GM12872 (cell line): Measurements from ENCODE around the gene DMD.

Source experiments
- TF ChIP-seq, protein P1 (sequence below): IDR thresholded peaks from 3 replicates; pipeline ENCODE4 v1.5.1; 2011; ENCODE audit warnings: low read depth, mild to moderate bottlenecking, low read length, moderate library complexity; ENCODE audit not compliant: insufficient read depth

DMD gene

DNA sequence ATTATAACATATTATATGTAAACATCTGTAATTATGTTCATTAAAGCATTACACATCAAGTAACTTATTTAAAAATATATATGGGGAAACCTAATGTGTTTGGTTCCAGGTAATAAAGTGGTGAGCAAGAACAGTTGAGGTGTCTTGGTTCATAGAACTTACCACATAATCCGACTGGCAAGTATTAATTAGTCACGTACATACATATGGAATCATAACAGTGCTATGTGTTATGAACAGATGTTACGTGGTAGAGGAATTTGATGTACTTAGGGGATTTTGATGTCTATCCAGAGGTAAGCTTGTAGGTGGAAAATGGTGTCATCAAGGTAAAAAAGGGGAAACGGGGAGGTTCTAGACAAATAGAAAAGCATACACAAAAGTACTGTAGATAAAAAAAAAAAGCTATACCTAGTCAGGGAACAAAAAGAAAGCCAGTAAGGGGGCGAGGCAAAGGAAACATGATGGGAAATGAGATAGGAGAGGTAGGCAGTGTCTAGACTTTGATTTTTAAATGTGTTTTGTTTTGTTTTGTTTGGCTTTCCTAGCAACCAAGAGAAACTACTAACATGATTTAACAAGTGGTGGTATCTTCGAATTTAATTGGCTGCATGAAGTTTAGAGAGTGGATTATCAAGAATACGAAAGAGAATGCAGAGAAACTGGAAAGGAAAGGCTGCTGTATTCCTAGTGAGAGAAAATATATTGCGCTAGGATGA is 12.6 kb downstream of the DMD start:
- TF ChIP-seq, protein P1, sequence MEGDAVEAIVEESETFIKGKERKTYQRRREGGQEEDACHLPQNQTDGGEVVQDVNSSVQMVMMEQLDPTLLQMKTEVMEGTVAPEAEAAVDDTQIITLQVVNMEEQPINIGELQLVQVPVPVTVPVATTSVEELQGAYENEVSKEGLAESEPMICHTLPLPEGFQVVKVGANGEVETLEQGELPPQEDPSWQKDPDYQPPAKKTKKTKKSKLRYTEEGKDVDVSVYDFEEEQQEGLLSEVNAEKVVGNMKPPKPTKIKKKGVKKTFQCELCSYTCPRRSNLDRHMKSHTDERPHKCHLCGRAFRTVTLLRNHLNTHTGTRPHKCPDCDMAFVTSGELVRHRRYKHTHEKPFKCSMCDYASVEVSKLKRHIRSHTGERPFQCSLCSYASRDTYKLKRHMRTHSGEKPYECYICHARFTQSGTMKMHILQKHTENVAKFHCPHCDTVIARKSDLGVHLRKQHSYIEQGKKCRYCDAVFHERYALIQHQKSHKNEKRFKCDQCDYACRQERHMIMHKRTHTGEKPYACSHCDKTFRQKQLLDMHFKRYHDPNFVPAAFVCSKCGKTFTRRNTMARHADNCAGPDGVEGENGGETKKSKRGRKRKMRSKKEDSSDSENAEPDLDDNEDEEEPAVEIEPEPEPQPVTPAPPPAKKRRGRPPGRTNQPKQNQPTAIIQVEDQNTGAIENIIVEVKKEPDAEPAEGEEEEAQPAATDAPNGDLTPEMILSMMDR, result no peak

DNA sequence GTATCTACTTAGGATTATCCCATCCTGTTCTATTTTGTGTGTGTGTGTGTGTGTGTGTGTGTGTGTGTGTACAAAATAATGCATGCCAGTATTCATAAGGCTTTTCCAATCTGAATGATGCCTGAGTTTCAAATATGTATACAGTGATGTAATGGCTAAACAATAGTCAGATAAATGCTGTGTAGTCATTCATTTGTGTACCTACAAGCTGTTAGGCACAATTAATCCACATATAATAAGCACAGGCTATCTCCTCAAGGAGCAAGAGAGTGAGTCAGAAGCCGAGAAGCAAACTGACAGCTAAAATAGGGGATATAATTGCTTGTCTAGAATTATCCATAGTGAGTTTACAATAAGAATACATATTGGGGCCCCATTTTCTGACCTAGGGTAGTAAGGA is 15.7 kb downstream of the DMD start:
- TF ChIP-seq, protein P1, result no peak

DNA sequence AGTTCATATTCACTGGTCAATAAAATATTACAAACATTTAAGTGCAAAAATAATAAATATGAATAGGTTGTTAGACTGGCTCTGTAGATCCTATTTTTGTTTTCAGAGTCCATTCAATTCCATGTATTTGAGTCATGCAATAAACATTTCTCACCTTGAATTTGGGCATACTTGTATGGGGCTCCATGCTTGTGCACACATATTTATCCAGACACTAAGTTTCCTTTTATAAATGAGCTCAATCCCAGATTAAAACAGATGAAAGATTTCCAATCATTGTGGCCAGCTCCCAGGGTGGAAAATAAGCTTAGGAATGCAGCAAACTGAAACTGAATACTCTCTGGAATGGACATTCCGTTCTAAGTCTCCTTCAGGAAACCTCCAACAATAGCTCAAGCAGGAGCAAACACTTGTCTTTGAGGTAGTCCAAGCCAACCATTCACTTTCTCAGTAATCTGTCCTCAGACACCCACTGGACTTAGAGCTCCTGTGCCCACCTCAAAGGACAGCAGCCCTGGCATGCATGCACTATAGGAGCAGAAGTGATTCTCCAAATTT is 16.4 kb downstream of the DMD start:
- TF ChIP-seq, protein P1, result no peak

DNA sequence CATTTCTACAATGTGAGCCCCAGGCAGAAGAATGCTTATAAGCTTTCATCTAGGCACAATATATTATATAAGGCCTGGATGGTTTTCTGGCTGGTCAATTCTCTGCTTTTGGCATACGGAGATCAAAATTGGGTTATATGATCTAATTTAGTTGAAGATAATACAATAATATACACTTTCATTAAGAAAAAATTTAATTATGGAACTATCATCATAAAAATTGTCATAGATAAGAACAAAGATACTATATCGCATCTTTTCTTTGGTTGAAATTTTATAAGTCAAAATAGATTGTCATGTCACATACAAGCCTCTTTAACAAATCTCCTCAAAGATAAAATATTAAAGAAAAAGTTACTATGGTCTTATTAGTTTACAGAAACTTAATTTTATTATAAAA is 17.1 kb downstream of the DMD start:
- TF ChIP-seq, protein P1, result no peak

DNA sequence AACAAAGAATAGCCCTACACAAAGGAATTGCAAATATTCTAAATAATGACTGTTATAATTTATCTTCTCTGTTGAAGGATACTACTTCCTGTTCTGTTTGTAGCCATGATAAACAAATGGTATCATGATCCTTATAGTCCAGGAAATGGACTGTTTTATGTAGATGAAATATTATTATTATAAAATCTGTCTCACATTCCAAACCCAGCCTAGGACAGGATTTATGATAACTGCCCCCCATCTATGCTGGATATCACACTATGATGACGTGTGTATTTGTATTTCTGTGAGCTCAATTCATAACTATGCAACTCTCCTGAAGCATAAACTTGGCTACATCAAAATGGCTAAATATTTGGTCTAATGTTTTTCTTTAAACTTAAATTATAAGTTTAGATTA is 21.3 kb downstream of the DMD start:
- TF ChIP-seq, protein P1, result no peak

DNA sequence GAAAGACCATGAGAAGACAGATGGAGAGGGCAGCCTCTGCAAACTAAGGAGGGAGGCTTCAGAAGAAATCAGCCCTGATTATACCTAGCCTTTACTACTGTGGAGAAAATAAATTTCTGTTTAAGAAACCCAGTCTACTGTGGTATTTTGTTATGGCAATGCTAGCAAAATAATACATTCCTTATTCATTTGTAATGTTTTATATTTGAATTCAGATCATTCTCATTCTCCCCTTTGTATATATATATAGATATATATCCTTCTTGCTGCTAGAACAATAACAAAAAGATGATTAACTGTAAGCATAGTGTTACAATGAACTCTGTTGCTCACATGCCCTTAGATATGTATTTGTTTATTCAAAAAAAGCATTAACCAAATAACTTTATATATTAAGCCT is 22.5 kb downstream of the DMD start:
- TF ChIP-seq, protein P1, result no peak

DNA sequence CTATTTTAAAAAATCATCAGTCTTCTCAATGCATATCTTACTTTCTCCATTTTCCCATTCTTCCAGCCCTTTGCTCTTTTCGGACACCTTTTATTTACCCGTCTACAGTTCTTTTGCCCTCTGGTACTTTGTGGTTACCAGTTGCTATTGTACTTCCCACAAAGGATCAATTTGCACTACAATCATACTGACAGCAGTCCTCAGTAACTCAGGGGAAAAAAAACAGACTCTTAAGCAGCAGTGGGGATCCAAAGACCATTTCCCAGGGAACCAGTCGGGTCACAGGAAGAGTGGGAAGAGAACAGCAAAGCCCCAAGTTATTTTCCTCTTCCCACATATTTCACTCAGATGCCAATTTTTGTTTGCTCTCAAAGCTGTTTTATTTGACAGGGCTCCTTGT is 23.1 kb downstream of the DMD start:
- TF ChIP-seq, protein P1, result no peak

DNA sequence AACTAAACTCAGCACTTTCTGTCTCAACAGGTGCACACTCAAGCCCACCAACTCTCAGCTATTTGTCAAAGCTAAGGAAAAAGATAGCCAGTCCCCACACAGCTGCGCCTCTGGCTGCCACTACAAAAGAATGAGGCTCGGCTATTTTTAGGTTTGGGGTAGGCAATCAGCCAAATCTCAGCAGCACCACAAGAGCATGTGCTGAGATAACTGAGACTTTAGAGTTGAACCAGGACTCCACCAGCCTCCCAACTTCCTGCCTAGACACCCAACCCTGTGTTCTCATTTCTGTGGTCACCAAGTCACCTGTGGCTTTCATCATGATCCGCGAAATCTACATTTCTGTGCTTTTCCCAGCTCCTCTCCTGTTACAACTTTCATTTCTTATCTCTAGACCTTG is 28.0 kb downstream of the DMD start:
- TF ChIP-seq, protein P1, result no peak
